HG02970 (cell line): ENCODE data around the gene YEATS2.

Experiments
- ATAC-seq: cut with Tn5 transposase; IDR thresholded peaks from one replicate; pipeline ENCODE4 v1.9.1; 2021; ENCODE audit warnings: mild to moderate bottlenecking, moderate library complexity, moderate number of reproducible peaks; ENCODE audit not compliant: unreplicated experiment, low FRiP score

Gene YEATS2

GRCh38 chr3:183827809-183828537 lies 130.4 kb downstream of the YEATS2 start:
- ATAC-seq: no peak

GRCh38 chr3:183828538-183828870 lies 130.9 kb downstream of the YEATS2 start:
- ATAC-seq: no peak

GRCh38 chr3:183829466-183829865 lies 131.9 kb downstream of the YEATS2 start:
- ATAC-seq: no peak

GRCh38 chr3:183830187-183830586 lies 132.6 kb downstream of the YEATS2 start:
- no peak for ATAC-seq

- no peak for ATAC-seq
Measured at GRCh38 chr3:183833516-183833915, 135.9 kb downstream of the YEATS2 start.

- no peak for ATAC-seq
Measured at GRCh38 chr3:183837390-183837789, 139.8 kb downstream of the YEATS2 start.

- no peak for ATAC-seq
Measured at GRCh38 chr3:183837894-183838293, 140.3 kb downstream of the YEATS2 start.

- ATAC-seq: no peak
Measured at GRCh38 chr3:183839751-183840150, 142.2 kb downstream of the YEATS2 start.

GRCh38 chr3:183844606-183845005 lies 147.0 kb downstream of the YEATS2 start:
- no peak for ATAC-seq

- no peak for ATAC-seq
Measured at GRCh38 chr3:183845090-183845489, 147.5 kb downstream of the YEATS2 start.

GRCh38 chr3:183845608-183846288 lies 148.2 kb downstream of the YEATS2 start:
- ATAC-seq: no peak

GRCh38 chr3:183854318-183855035 lies 156.9 kb downstream of the YEATS2 start:
- ATAC-seq: no peak

GRCh38 chr3:183857863-183858262 lies 160.3 kb downstream of the YEATS2 start:
- ATAC-seq: no peak
